Measurements from ENCODE around the gene RGP1.
A peak's percentile ranks its signal among the peaks of the same experiment; 100 is the strongest.

RGP1 gene

DNA sequence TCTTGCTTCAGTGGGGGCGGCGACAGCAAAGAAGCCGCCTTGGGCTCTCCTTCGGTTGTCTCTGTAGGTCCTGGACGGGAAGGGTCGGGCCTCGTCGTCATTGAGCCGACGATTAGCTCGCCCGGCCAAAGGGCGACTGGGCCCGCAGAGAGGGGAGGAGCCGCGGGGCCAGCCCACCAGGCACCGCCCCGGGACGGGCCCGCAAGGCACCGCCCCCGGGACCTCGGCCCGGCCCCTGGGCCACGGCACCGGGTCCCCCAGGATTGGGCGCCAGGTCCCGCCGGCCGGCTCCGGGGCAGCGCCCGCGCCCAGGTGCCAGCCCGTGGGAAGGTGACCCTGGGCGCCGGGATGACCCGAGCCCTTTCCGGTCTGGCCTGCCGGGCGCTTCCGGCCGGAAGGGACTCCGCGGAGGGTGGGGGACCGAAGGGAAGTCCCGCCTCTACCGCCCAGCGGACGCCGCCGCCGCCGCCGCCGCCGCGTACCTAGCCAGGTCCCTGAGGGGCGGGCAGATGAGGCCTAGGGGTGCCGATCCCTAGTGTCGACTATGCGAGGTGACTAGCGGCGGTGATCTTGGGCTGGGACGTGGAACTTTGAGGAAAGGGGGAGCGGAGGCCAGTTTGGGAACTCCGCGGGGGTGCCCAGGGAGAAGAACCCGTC is at the start of gene RGP1, which contains the start of gene GBA2:
RGP1 (plus strand) TSS at position 430 of the 657 bp plus-strand sequence. CDS start 469 bp downstream, outside the sequence.
GBA2 (minus strand) TSS at position 371 of the 657 bp plus-strand sequence. CDS start 524 bp downstream, outside the sequence.
- peak; percentile 85 for DNase-seq

DNA sequence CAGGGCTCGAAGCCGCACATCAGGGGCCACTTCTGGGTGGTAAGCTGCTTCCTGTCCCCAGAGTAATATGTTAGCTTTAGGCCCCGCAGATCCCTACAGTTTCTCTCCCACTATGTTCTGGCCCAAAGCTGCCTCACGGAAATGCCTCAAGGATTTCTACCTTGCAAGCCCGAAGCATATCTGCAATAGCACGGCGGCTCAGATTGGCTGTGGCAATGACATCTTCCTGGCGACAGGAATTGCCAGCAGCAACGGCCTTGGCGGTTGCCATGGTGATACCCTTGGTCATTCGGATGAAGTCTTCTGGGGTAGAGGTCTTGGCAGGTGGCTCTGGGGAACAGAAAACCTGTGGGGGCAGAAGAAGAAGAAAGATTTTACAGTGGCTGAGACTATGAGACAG is 49.1 kb upstream of the RGP1 start:
- no peak for DNase-seq

- no peak for DNase-seq
These were observed 48.1 kb upstream of the RGP1 start for GRCh38 chr9:35700942-35701341.

- no peak for DNase-seq
These were observed 46.4 kb upstream of the RGP1 start for GRCh38 chr9:35702696-35703095.

DNA sequence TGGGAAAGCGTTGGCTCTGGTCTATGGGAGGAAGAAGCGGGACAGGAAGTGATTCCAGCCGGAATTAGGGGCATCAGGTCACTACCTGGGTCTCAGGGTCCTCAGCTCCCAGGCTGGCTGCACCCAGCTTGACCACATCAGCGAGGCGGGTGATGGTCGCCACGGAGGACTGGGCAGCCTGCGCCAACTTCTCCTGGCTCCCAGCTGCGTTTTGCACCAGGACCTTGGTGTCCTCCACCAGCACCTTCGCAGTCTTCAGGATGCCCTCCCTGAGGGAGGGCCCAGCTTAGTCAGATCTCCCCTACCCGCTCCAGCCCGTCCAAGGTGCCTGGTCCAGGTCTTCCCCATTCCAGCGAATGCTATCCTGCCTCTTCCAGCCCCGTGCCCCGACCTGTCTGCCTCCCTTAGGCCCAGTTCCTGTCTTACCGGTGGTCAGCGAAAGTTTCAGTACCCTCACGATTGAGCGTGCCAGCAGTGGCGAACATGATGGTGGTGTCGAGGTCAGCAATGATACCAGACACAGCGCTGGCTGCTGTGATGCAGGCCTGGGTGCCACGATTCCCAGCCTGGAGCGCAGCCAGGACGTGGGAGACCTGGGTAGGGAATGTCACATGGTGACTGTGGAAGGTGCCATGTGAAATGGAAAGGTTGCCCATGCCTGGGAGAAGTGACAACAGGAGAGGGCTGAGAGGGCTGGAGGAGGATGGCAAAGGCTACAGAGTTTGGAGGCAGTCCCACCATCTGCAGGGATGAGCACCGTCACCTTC is 45.0 kb upstream of the RGP1 start:
- no peak for DNase-seq

- DNase-seq = no peak
These were observed 43.7 kb upstream of the RGP1 start for GRCh38 chr9:35705372-35705771.

DNA sequence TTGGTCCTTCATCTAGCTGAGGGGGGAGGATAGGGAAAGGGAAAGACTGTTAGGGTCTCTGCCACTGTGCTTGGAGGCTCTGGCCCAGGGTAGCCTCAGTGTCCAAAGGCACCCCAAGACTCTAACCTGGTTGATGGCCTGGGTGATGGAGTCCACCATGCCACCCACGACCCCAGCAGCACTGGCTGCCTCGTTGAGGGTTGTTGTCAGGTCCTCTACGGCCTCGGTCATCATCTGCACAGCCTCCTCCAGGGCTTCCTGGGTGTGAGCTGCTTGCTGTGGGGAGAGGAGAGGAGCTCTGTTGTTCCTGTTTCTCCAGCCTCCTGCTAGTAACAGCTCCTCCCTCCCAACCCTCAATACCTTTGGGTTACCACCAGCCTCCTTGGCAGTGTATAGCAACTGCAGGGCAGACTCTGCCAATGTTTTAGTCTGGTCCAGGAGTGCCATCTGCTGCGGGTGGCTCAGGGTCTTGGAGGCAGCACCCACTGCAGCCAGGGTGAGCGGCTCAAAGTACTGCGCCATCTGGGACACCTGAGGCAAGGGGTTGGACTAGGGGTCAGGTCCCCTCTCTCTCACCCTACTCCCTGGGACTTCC is 43.2 kb upstream of the RGP1 start:
- no peak for DNase-seq

DNA sequence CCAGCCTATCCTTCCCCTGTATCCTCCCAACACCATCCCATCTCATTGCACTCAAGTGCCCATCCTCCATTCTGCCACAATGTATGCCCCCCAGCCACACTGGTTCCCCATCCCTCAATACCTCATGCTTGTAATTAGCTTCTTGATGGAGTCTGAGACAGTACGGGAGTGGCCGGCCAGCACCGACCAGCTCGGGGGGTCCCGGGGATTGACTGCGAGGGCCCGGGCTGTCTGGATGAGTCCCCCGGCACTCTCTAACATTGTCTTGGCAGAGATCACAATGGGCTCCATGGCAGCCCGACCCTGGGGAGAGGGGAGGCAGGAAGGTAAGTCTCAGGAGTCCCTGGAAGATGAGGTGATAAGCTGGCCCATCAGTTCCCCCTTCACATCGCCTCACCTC is 42.1 kb upstream of the RGP1 start:
- DNase-seq = no peak

DNA sequence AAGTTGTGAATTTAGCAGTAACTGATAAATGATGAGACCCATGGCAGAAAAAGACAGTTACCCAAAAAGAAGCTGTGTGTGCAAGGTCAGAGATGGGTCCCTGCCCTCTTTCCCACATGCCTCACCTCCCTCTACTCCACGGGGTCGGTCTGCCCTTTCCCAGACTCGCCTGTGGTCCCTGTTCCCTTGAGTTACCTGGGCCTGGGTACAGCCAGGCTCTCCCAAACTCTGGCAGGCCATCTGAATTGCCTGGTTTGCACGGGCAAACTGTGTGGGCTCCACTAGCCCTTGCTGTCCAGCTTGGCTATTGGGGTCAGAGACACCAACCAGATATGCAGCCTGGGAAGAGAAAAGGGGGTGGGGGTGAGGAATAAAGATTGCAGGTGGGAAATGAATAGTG is 40.9 kb upstream of the RGP1 start:
- no peak for DNase-seq

DNA sequence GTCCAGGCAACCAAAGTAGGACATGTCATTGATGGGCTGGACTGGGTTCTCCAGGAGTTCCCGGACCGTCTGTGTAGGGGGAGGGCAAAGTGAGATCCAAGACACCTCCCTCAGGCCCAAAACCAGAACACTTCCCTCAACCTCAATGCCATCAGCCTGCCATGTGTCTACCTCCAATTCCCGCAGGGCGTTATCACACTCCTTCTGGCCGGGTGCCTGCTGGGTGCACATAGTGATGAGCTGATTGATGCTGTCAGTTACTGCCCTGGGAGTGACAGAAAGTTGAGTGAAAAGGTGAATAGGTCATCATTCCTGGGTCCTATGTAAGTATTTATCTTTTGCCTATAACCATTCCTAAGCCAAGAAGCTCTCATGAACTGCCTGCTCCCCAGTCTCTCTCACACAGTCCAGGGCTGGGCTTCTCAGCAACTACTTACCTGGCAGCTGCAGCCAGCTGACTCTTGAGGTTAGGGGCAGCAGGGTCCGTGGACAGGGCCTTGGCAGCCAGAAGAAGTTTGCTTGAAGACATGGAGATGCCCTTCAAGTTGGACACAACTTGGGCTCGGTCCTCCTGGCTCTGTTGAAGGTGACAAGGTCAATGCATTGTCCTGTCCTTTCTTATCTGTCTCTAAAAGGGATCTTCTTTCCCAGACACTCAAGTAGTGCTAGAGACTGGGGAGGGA is 38.1 kb upstream of the RGP1 start:
- DNase-seq = no peak

DNA sequence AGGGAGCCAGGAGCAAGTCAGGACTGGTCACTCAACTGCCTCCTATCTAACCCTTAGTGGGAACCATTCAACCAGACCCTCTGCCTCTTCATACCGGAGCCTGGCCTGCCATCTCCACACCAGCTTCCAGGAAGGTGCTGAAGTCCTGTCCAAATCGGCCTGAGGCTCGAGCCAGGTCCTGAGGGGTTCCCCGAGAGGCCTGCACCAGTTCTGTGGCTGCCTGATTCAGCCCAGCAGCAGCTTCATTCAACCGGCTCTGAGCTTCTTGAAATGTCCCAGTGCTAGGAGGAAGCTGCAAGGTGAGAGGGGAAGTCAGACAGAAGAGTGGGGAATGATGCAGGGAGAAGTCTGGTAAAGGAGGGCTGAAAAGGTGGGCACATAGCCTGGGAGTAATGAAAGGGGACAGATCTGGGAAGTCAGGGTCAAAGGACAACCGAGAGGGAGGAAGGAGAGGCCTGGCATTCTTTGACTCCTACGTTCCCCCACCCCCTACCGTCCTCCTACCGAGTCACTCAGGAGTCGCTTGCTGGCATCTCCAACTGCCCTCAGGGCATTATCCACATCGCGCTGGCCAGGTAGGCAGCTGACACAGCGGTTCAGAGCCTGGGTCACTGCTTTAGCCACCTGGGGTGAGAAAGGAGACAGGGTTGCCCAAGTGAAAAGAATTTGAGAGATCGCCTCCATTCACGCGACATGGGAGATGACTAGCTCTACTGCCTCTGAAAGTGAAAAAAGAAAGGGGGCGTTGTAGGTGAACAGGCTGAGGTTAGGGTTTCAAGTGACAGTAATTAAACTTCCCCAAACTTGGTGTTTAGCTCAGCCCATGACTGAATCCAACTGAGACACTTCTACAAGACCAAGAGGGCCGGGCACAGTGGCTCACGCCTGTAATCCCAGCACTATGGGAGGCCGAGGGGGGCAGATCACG is 37.3 kb upstream of the RGP1 start:
- DNase-seq = no peak

DNA sequence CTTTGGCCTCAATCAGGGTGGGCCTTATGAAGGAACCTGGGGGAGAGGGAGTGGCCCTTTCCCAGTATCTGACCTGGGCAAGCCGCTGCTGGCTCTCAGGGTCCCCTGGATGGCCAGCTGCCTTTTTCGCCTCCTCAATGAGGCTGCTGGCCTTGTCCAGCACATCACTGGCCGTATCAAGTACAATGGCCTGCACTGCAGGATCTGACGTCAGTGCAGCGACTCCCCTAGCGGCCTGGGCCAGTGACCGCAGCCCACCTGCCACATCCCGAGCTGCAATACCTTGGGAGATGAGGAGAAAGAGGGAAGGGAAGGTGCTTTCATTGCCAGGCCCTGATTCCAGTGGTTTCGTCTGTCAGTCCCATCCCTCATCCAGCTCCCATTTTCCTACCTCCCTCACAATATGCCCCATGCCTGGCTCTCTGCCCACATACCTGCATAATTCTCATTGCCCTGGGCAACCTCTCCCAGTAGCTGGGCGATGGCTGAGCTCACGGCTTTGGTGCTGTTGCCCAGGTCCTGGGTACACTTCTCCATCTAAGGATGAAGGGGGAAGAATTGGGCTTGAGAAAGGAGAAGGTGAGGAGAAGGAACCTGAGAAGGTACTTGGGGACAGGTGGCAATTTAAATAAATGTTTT is 36.2 kb upstream of the RGP1 start:
- no peak for DNase-seq

DNA sequence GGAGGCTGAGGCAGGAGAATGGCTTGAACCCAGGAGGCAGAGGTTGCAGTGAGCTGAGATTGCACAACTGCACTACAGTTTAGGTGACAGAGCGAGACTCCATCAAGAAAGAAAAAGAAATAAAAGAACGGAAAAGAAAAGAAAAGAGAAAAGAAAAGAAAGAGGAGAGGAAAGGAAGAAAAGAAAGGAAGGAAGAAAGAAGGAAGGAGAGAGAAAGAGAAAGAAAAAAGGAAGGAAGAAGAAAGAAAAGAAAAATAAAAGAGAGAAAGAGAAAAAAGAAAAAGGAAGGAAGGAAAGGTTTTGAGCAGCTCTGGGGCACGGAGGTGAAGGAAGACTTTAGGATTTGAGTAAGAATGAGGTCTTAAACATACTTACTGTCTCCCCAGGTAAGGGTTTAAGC is 35.5 kb upstream of the RGP1 start:
- DNase-seq = no peak

- no peak for DNase-seq
These were observed 35.0 kb upstream of the RGP1 start for GRCh38 chr9:35714123-35714522.

DNA sequence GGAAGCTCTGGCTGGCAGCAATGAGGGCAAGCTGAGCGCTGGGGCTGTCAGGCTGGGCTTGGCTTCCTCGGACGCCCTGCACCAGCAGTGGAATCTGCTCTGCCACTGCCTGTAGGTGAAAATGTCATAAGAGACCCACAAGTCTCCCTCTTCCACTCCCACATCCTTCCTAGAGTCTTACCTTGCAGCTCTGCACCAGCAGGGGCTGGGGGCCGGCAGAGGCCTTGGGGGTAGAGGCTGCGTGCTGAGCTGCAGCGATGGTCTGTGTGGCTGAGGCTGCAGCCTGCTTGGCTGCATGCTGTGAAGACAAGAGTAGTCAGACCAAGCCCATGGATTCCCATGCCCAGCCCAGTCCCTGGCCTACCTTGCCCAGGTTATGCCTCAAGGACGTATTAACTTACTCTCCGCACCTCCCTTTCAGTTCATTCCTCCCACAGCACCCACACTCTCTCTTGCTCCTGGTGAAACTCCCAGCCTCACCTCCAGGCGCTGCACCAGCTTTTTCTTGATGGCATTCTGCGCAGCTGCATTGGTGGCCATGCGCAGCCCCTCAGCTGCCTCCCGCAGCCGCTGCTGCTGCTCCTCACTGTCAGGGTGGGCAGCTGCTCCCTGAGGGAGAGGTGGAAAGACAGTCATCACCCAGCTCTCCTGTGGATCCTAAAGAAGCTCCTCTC is 34.4 kb upstream of the RGP1 start:
- no peak for DNase-seq

GRCh38 chr9:35716230-35716629 is 32.9 kb upstream of the RGP1 start:
- DNase-seq = no peak

- DNase-seq = no peak
These were observed 31.8 kb upstream of the RGP1 start for GRCh38 chr9:35717132-35717870.

GRCh38 chr9:35718721-35719511 is 30.2 kb upstream of the RGP1 start:
- DNase-seq = no peak

GRCh38 chr9:35719546-35719945 is 29.5 kb upstream of the RGP1 start:
- DNase-seq = no peak

GRCh38 chr9:35723426-35723825 is 25.7 kb upstream of the RGP1 start:
- DNase-seq = no peak
